ENCODE results near the gene OR5A2.

Gene OR5A2

DNA sequence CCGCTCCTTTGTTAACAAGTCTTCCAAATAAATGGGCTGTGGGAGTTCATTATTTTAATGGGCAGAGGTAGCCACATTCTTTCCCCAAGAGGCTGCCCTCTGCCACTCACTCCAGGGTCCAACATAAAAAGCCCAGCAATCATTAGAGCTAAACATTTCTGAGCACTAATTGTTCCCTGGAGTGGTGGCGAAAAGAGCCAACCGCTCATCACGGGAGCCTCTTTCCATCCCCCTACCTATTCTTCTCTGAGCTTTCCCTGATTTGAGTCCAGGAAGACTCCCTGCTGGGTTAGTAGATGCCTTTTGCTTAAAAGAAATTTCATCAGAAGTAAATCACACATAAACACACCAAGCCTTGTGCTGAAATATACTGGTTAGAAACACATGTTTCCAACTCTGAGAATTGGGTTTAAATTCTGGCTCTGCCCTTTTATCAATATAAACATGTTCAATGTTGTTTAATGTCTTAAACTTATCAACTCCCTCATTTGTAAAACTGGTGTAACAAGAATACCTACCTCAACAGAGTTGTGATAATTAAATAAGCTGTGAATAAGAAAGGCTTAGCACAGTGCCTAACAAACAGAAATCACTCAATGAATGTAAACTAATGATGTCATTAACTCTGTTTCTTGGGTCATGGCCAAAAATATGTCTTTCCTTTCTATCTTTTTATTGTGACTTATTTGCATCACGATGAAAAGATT, at the start of gene OR5A2:
TSS of gene OR5A2 (minus strand) at position 53 of the 707 bp plus-strand sequence. CDS start 3,460 bp downstream, outside the sequence.
- Histone ChIP-seq H3K9me3 (ENCODE audit: insufficient read depth, low read length) (no peaks in the 10 kb centered on the region), H3K27ac (ENCODE audit: low read length) (no peak within 1 kb of the TSS), H3K4me2 (ENCODE audit: low read length) (no peak within 1 kb of the TSS), H3K36me3 (replicated peaks; ENCODE audit: low read depth, low read length) (no peaks in the 10 kb centered on the region), H3K4me3 (ENCODE audit: low read length) (no peak within 1 kb of the TSS), H2AFZ (ENCODE audit: low read depth, low read length) (no peak within 1 kb of the TSS), H3K9ac (ENCODE audit: low read length) (no peak within 1 kb of the TSS), H4K20me1 (ENCODE audit: insufficient read depth, low read length) (no peaks in the 10 kb centered on the region), H3K27me3 (ENCODE audit: low read depth, low read length) (peaks cover 6% of the 10 kb centered on the region; the same call in 1 of the 2 replicates), H3K4me1 (ENCODE audit: low read length) (no peaks in the 10 kb centered on the region), H3K79me2 (ENCODE audit: low read length) (no peaks in the 10 kb centered on the region)
- no peak for TF ChIP-seq EZH2phosphoT487 (IDR thresholded peaks at IDR 0.05; ENCODE audit: low read depth)
- TF ChIP-seq, protein P1, sequence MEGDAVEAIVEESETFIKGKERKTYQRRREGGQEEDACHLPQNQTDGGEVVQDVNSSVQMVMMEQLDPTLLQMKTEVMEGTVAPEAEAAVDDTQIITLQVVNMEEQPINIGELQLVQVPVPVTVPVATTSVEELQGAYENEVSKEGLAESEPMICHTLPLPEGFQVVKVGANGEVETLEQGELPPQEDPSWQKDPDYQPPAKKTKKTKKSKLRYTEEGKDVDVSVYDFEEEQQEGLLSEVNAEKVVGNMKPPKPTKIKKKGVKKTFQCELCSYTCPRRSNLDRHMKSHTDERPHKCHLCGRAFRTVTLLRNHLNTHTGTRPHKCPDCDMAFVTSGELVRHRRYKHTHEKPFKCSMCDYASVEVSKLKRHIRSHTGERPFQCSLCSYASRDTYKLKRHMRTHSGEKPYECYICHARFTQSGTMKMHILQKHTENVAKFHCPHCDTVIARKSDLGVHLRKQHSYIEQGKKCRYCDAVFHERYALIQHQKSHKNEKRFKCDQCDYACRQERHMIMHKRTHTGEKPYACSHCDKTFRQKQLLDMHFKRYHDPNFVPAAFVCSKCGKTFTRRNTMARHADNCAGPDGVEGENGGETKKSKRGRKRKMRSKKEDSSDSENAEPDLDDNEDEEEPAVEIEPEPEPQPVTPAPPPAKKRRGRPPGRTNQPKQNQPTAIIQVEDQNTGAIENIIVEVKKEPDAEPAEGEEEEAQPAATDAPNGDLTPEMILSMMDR (IDR thresholded peaks at IDR 0.05; ENCODE audit: low read depth, low read length): no peak

DNA sequence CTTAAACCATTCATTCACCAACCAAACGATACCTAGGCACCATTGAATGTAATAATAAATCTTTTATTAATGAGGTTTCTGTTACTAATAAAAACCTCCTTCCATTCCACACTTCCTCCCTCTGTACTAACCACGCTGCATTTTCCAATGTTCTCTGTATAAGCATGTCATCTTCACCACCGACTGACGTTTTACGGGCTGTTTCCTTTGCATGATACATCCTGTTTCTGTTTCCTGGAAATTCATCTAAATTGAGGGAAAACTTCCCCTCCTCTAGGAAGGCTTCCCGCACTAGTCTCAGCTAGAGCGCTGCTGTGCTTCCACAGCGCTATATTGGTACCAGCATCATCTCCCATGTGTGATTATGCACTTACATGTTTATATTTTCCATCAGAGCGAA, 49.0 kb upstream of the OR5A2 start:
- no peak for TF ChIP-seq EZH2phosphoT487 (IDR thresholded peaks at IDR 0.05; ENCODE audit: low read depth)
- TF ChIP-seq, protein P1 (IDR thresholded peaks at IDR 0.05; ENCODE audit: low read depth, low read length): no peak
- Histone ChIP-seq H3K27ac (ENCODE audit: low read length) (no peak overlapping the region), H3K4me1 (ENCODE audit: low read length) (peaks cover 4% of the 10 kb centered on the region; the same call in 1 of the 2 replicates), H3K9ac (ENCODE audit: low read length) (no peak overlapping the region), H3K4me3 (ENCODE audit: low read length) (no peak overlapping the region), H3K27me3 (ENCODE audit: low read depth, low read length) (no peaks in the 10 kb centered on the region; the same call in 1 of the 2 replicates), H3K9me3 (ENCODE audit: insufficient read depth, low read length) (no peaks in the 10 kb centered on the region), H3K4me2 (ENCODE audit: low read length) (no peak overlapping the region), H2AFZ (ENCODE audit: low read depth, low read length) (no peak overlapping the region), H4K20me1 (ENCODE audit: insufficient read depth, low read length) (no peaks in the 10 kb centered on the region), H3K36me3 (replicated peaks; ENCODE audit: low read depth, low read length) (no peaks in the 10 kb centered on the region), H3K79me2 (ENCODE audit: low read length) (no peaks in the 10 kb centered on the region)

GRCh38 chr11:59473015-59473414, 46.8 kb upstream of the OR5A2 start, which contains the start of gene OR4D10:
TSS of gene OR4D10 (plus strand) at chr11:59473315. CDS start at chr11:59477430, 4,115 bp downstream.
- H3K4me2 ChIP-seq (ENCODE audit: low read length): no peak within 1 kb of the TSS
- no peak within 1 kb of the TSS for H3K27ac ChIP-seq (ENCODE audit: low read length)
- no peaks in the 10 kb centered on the region for H3K9me3 ChIP-seq (ENCODE audit: insufficient read depth, low read length)
- no peaks in the 10 kb centered on the region for H3K79me2 ChIP-seq (ENCODE audit: low read length)
- peaks cover 4% of the 10 kb centered on the region; the same call in 1 of the 2 replicates for H3K4me1 ChIP-seq (ENCODE audit: low read length)
- no peaks in the 10 kb centered on the region; the same call in 1 of the 2 replicates for H3K27me3 ChIP-seq (ENCODE audit: low read depth, low read length)
- H3K36me3 ChIP-seq (replicated peaks; ENCODE audit: low read depth, low read length): no peaks in the 10 kb centered on the region
- H3K9ac ChIP-seq (ENCODE audit: low read length): no peak within 1 kb of the TSS
- H2AFZ ChIP-seq (ENCODE audit: low read depth, low read length): no peak within 1 kb of the TSS
- TF ChIP-seq EZH2phosphoT487 (IDR thresholded peaks at IDR 0.05; ENCODE audit: low read depth): no peak
- TF ChIP-seq, protein P1 (IDR thresholded peaks at IDR 0.05; ENCODE audit: low read depth, low read length): no peak
- no peaks in the 10 kb centered on the region for H4K20me1 ChIP-seq (ENCODE audit: insufficient read depth, low read length)
- H3K4me3 ChIP-seq (ENCODE audit: low read length): no peak within 1 kb of the TSS

DNA sequence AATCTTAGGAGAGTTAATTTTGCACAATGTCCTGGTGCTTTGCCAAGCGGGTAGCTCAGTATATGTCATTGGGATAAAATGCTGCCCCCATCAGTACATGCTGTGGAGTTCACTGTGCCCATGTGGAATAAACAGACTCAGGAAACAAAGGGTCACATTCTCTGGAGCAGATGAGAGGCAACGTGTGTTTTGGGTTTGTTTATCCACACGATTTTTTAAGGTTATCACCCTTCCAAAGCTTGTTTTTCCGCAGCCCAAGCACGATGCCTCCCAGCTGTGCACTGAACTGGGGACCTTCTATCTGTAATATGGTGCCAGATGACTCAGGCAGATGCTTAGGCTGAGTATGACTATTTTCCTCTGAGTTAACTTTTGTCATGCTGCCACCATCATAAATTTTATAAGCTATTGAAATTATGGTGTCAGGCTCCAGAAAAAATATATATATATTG, 37.0 kb upstream of the OR5A2 start:
- Histone ChIP-seq H3K9ac (ENCODE audit: low read length) (no peak overlapping the region), H3K27me3 (ENCODE audit: low read depth, low read length) (no peaks in the 10 kb centered on the region), H3K79me2 (ENCODE audit: low read length) (no peaks in the 10 kb centered on the region), H3K9me3 (ENCODE audit: insufficient read depth, low read length) (no peaks in the 10 kb centered on the region), H3K36me3 (replicated peaks; ENCODE audit: low read depth, low read length) (no peaks in the 10 kb centered on the region), H3K4me2 (ENCODE audit: low read length) (no peak overlapping the region), H3K27ac (ENCODE audit: low read length) (no peak overlapping the region), H3K4me1 (ENCODE audit: low read length) (no peaks in the 10 kb centered on the region), H4K20me1 (ENCODE audit: insufficient read depth, low read length) (no peaks in the 10 kb centered on the region), H2AFZ (ENCODE audit: low read depth, low read length) (no peak overlapping the region), H3K4me3 (ENCODE audit: low read length) (no peak overlapping the region)
- TF ChIP-seq, protein P1 (IDR thresholded peaks at IDR 0.05; ENCODE audit: low read depth, low read length): no peak
- TF ChIP-seq EZH2phosphoT487 (IDR thresholded peaks at IDR 0.05; ENCODE audit: low read depth): no peak
